ENCODE measurements around the gene WDFY3.

- TF ChIP-seq CTCF (IDR thresholded peaks at IDR 0.05) (no peak), POLR2A (IDR thresholded peaks at IDR 0.05) (no peak), EP300 (IDR thresholded peaks at IDR 0.05) (no peak), POLR2AphosphoS5 (IDR thresholded peaks at IDR 0.05) (no peak)
These were observed 10.5 kb downstream of the WDFY3 start for GRCh38 chr4:84956014-84956413.

All from sigmoid colon (tissue), 4 donors.